HEK293 (cell line): ENCODE results near the gene LNP1.

Source experiments
- CTCF ChIP-seq: fragments of 450-650 bp; formaldehyde crosslinking; IDR thresholded peaks from 2 replicates; pipeline ENCODE4 v1.5.1; 2016; ENCODE audit warnings: missing biosample characterization, missing genetic modification characterization
- ZNF184 ChIP-seq: fragments of 450-650 bp; IDR thresholded peaks from 2 replicates; pipeline ENCODE4 v1.5.1; 2018; ENCODE audit warnings: missing biosample characterization, mild to moderate bottlenecking, missing genetic modification characterization
- ZNF24 ChIP-seq: fragments of 450-650 bp; formaldehyde crosslinking; IDR thresholded peaks from 2 replicates; pipeline ENCODE4 v1.5.1; 2016; ENCODE audit warnings: missing biosample characterization, missing genetic modification characterization
- ZNF549 ChIP-seq: fragments of 450-650 bp; IDR thresholded peaks from 2 replicates; pipeline ENCODE4 v1.5.1; 2018; ENCODE audit warnings: missing biosample characterization, missing genetic modification characterization, mild to moderate bottlenecking, inconsistent platforms, moderate library complexity
- ZNF747 ChIP-seq: fragments of 450-650 bp; formaldehyde crosslinking; IDR thresholded peaks from 2 replicates; pipeline ENCODE4 v1.5.1; 2016; ENCODE audit warnings: missing biosample characterization, missing genetic modification characterization
- ZSCAN5A ChIP-seq: fragments of 450-650 bp; formaldehyde crosslinking; IDR thresholded peaks from 2 replicates; pipeline ENCODE4 v1.5.1; 2016; ENCODE audit warnings: missing biosample characterization, missing genetic modification characterization
- ZXDB ChIP-seq: fragments of 450-650 bp; formaldehyde crosslinking; IDR thresholded peaks from 2 replicates; pipeline ENCODE4 v1.5.1; 2016; ENCODE audit warnings: missing biosample characterization, missing genetic modification characterization

- TF ChIP-seq CTCF (tag by site-specific recombination): no peak
- TF ChIP-seq ZNF549: no peak
- TF ChIP-seq ZNF747: no peak
- no peak for TF ChIP-seq ZNF184 (tag by site-specific recombination)
- TF ChIP-seq ZSCAN5A: no peak
- peak; percentile 65 for TF ChIP-seq ZXDB (tag by site-specific recombination)
- no peak for TF ChIP-seq ZNF24 (tag by site-specific recombination)
These were observed 91.0 kb downstream of the LNP1 start, which contains the start of gene TMEM45A for GRCh38 chr3:100492059-100493006.
